ENCODE results near the gene ARHGAP6.

ARHGAP6 gene

DNA sequence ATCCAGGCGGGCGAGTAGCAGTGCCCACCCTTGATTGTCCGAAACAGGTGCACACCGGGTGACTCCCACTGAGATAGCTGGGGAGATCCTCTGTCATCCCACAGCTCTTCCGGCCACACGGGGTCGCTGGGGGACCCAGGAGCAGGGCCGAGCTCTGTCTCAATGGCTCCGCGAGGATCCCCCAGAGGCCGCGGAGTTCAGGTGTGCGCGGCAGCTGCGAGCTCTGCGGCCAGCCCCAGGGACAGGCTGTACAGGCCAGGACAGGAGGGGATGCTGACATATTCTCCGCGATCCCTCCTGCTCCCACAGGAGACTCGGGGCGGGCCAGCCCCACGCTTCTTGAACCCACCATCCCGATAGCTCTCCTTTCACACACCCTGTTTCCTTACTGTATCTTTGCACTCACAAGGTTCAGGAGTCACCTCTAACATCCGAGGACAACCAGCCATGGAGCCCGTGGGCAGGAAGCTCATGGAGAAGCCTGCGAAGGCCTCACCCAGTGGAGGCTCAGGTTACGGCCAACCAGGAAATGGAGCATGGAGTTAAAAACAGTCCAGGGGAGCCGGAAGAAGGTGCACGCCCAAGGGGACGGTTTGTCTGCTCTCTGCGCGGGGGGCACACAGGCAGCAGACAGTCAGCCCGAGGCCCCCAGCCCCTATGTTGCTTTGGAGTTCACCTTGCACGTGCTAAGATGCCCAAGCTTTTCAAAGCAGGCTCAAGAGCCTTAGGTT is 450.4 kb downstream of the ARHGAP6 start:
- DNase-seq (ENCODE audit: low read depth): no peak
- H3K4me3 ChIP-seq (ENCODE audit: low read depth, low read length): no peak overlapping the region
- TF ChIP-seq, protein P1, sequence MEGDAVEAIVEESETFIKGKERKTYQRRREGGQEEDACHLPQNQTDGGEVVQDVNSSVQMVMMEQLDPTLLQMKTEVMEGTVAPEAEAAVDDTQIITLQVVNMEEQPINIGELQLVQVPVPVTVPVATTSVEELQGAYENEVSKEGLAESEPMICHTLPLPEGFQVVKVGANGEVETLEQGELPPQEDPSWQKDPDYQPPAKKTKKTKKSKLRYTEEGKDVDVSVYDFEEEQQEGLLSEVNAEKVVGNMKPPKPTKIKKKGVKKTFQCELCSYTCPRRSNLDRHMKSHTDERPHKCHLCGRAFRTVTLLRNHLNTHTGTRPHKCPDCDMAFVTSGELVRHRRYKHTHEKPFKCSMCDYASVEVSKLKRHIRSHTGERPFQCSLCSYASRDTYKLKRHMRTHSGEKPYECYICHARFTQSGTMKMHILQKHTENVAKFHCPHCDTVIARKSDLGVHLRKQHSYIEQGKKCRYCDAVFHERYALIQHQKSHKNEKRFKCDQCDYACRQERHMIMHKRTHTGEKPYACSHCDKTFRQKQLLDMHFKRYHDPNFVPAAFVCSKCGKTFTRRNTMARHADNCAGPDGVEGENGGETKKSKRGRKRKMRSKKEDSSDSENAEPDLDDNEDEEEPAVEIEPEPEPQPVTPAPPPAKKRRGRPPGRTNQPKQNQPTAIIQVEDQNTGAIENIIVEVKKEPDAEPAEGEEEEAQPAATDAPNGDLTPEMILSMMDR (conservative IDR thresholded peaks at IDR 0.05; ENCODE audit: low read depth, low read length): no peak

DNA sequence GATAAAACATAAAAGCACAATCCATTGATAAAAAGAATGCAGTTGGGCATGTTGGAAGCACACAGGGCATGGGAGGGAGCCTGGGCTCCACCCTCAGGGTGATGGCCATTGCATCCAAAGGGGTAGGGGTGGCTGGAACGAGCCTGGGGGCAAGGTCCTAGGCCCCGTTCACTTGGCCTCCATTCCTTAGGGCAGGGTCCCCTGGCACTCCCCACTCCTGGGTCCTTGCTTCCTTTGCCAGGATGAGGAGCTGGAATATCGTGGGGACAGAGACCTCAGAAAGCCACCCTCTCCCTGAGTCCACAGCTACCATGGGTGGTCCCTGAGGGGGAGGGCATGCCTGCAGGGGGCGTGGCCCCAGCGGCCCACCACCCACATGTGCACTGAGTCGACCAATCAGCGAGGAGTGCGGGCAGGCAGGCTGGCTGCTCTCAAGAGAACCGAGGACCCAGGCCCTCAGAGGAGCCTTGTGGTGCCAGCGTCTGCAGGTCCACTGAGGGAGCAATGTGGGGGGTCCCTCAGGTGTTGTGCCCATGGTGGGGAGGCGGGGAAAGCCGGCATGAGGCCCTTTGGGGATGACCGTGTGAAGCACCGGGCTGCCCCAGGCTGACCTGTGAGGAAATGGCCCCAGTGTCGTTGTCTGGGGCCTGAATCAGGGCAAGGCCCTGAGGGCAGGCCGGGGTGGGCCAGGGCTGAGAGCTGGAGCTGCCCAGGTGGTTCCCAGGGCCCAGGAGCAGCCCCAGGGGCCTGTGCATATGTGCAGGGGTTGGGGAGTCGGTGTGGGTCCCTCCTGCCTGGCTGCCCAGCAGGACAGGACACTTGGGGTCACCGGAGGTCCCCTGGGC is 451.2 kb downstream of the ARHGAP6 start:
- DNase-seq (ENCODE audit: low read depth): no peak
- no peak overlapping the region for H3K4me3 ChIP-seq (ENCODE audit: low read depth, low read length)
- TF ChIP-seq, protein P1 (conservative IDR thresholded peaks at IDR 0.05; ENCODE audit: low read depth, low read length): no peak

DNA sequence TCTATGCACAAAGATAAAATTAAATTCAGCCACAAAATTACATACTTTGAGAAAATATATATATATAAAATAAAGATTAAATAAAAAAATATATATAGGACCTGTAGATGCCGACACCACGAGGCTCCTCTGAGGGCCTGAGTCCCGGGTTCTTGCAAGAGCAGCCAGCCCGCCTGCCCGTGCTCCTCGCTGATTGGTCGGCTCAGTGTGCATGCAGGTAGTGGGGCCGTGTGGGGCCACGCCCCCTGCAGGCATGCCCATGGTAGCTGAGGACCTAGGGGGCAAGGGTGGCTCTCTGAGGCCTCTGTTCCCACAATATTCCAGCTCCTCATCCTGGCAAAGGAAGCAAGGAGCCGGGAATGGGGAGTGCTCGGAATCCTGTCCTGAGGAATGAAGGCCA is 453.0 kb downstream of the ARHGAP6 start:
- H3K4me3 ChIP-seq (ENCODE audit: low read depth, low read length): no peak overlapping the region
- no peak for DNase-seq (ENCODE audit: low read depth)
- TF ChIP-seq, protein P1 (conservative IDR thresholded peaks at IDR 0.05; ENCODE audit: low read depth, low read length): no peak

DNA sequence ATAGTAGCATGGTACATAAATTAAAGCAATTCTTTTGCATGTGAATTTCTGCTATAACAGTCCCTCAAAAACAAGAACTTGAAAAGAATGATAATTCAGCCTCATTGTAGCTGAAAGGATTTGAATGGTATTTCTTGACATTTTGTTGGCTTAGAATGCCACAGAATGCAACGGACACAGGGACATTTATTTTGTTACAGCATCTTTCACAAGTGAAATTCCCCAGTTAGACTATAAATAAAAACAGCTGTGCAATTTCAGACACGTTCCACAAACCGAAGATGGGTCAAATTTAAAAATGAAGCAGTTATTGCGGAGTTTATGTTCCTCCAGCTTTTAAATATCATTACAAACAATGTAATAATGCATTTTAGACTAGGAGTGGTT is 455.3 kb downstream of the ARHGAP6 start:
- TF ChIP-seq, protein P1 (conservative IDR thresholded peaks at IDR 0.05; ENCODE audit: low read depth, low read length): no peak
- no peak overlapping the region for H3K4me3 ChIP-seq (ENCODE audit: low read depth, low read length)
- DNase-seq (ENCODE audit: low read depth): no peak

DNA sequence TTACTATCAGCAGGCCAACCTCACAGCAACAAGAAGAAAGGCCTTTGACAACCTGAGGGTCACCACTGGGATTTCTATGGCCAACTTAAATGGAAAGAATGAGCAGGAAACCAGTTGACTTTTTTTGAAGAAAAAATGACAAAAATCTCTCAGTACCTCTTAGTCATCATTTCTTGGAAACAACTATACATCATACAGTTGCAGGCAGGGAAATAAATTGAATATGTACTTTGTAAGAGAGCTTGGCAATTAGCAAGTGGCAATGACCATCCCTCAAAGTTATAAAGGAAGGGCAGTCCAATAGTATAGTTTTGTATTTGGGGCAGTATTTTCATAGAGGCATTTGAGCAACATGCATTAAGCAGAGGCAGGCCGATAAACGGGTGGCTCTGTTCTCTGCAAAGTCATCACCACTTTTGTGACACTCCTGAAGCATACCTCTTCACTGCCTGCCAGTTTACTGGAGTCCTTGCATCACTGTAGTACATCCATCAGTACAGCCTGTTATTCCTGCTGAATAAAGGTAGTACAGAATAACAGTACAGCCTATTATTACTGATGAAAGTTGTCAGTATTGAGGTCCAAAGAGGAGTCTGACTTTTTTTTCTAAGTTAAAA is 455.8 kb downstream of the ARHGAP6 start:
- H3K4me3 ChIP-seq (ENCODE audit: low read depth, low read length): no peak overlapping the region
- TF ChIP-seq, protein P1 (conservative IDR thresholded peaks at IDR 0.05; ENCODE audit: low read depth, low read length): no peak
- peak; percentile 20 for DNase-seq (ENCODE audit: low read depth)

DNA sequence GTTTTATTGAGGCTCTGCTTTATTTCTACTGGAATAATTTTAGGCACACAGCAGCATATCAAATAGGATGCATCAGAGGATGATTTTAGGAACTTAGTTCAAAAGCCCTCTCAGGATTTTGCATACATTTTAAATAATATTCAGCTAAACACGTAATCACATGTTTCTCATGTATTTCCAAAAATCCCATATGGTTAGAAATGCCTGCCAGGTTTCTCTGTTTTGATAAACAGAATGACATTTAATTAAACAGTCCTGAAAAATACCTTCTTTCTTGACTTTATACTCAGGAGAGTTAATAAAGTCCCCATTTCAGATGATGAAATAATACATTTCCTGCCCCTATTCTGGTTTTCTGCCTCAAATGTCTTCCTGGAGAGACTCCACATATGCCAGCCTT is 459.0 kb downstream of the ARHGAP6 start:
- TF ChIP-seq, protein P1 (conservative IDR thresholded peaks at IDR 0.05; ENCODE audit: low read depth, low read length): no peak
- DNase-seq (ENCODE audit: low read depth): no peak
- H3K4me3 ChIP-seq (ENCODE audit: low read depth, low read length): no peak overlapping the region

Data from choroid plexus epithelial cell (primary cell).